Measurements from ENCODE around the gene TRIM6. TPM values are rescaled to one million over a fixed set of nuclear protein-coding genes. Genes with fewer than 3 reads are reported as not detected.
"Not testable (repeated sequence)": the region's sequence is repeated elsewhere in the genome, so short reads cannot be mapped to it uniquely, and the experiment has no call there.

Gene TRIM6
- polyA plus RNA-seq, 2 of the 4 experiments (the other 2 are of a cell fraction) = 22.6 to 52.8 TPM

GRCh38 chr11:5577101-5577500, 19.3 kb upstream of the TRIM6 start:
- no peak overlapping the region for H3K4me3 ChIP-seq
- no peak for DNase-seq (ENCODE audit: low read depth in 1 of 2, low spot score in 1 of 2)
- H3K4me2 ChIP-seq = no peak overlapping the region
- H3K4me1 ChIP-seq = no peaks in the 10 kb centered on the region
- TF ChIP-seq MYC (IDR thresholded peaks at IDR 0.05; ENCODE audit: borderline replicate concordance, low read length) = no peak
- TF ChIP-seq HOXB13 (CRISPR knock-in tag; IDR thresholded peaks at IDR 0.05; ENCODE audit: low read depth) = no peak
- no peak for TF ChIP-seq KDM5A (IDR thresholded peaks at IDR 0.05)
- H3K27ac ChIP-seq = no peak overlapping the region
- ChIA-PET POLR2A (no interaction called here), CTCF (no interaction called here)
- H3K9me3 ChIP-seq = no peaks in the 10 kb centered on the region
- ATAC-seq = no peak
- no peak for FAIRE-seq

- H3K4me2 ChIP-seq = no peak within 1 kb of the TSS
- H3K4me3 ChIP-seq = no peak within 1 kb of the TSS
- TF ChIP-seq MAX (IDR thresholded peaks at IDR 0.05) (no peak), TP53 (CRISPR knock-in tag; IDR thresholded peaks at IDR 0.05) (no peak), PBX3 (IDR thresholded peaks at IDR 0.05) (no peak), HOXB5 (CRISPR knock-in tag; IDR thresholded peaks at IDR 0.05) (no peak), HMGXB4 (CRISPR knock-in tag; IDR thresholded peaks at IDR 0.05; ENCODE audit: borderline replicate concordance) (no peak), JUNB (IDR thresholded peaks at IDR 0.05) (no peak), ZFP36 (IDR thresholded peaks at IDR 0.05; ENCODE audit: borderline replicate concordance, partially characterized antibody) (no peak), RARB (CRISPR knock-in tag; IDR thresholded peaks at IDR 0.05) (no peak), CEBPB (IDR thresholded peaks at IDR 0.05) (no peak), ESRRA (IDR thresholded peaks at IDR 0.05; ENCODE audit: borderline replicate concordance, low read length) (no peak), MAFK (IDR thresholded peaks at IDR 0.05; ENCODE audit: partially characterized antibody) (no peak), USF2 (IDR thresholded peaks at IDR 0.05) (no peak), RCOR1 (IDR thresholded peaks at IDR 0.05; ENCODE audit: low read depth, low read length) (no peak), POLR2A (IDR thresholded peaks at IDR 0.05; ENCODE audit: low read length) (no peak), MAZ (IDR thresholded peaks at IDR 0.05; ENCODE audit: borderline replicate concordance, low read depth, low read length) (no peak), BCL3 (IDR thresholded peaks at IDR 0.05) (no peak), E2F6 (IDR thresholded peaks at IDR 0.05; ENCODE audit: borderline replicate concordance, low read depth) (no peak)
- FAIRE-seq = no peak
- CTCF ChIA-PET = no interaction called here
- ATAC-seq = no peak
- no peak for DNase-seq (ENCODE audit: low read depth in 1 of 2, low spot score in 1 of 2)
- H3K27ac ChIP-seq = no peak within 1 kb of the TSS
- POLR2A ChIA-PET = no interaction called here
- H3K9me3 ChIP-seq = no peaks in the 10 kb centered on the region
- no peaks in the 10 kb centered on the region for H3K4me1 ChIP-seq
- WGBS (ENCODE audit: missing lambda C conversion rate) = 88% methylated on average over 8 of the region's 8 CpGs
Measured at GRCh38 chr11:5580577-5580976, 15.9 kb upstream of the TRIM6 start, which contains the start of gene OR52B6. Gene OR52B6, plus strand, starts transcription at chr11:5580877. Its CDS starts 0 bp downstream, at chr11:5580877.

- ChIA-PET CTCF (no interaction called here), POLR2A (no interaction called here)
- Histone ChIP-seq H3K27ac (no peak overlapping the region), H3K4me1 (no peaks in the 10 kb centered on the region), H3K9me3 (no peaks in the 10 kb centered on the region), H3K4me3 (no peak overlapping the region), H3K4me2 (no peak overlapping the region)
- 93% methylated on average over 4 of the region's 4 CpGs for WGBS (ENCODE audit: missing lambda C conversion rate)
- FAIRE-seq (no peak), ATAC-seq (no peak), DNase-seq (ENCODE audit: low read depth in 1 of 2, low spot score in 1 of 2) (no peak)
- no peak for TF ChIP-seq RCOR1 (IDR thresholded peaks at IDR 0.05; ENCODE audit: low read depth, low read length)
- TF ChIP-seq MYC (IDR thresholded peaks at IDR 0.05; ENCODE audit: borderline replicate concordance, low read length) = no peak
- no peak for TF ChIP-seq JUN (IDR thresholded peaks at IDR 0.05)
- TF ChIP-seq HDAC2 (IDR thresholded peaks at IDR 0.05) = no peak
- TF ChIP-seq RARB (CRISPR knock-in tag; IDR thresholded peaks at IDR 0.05) = no peak
- TF ChIP-seq BHLHE40 (IDR thresholded peaks at IDR 0.05; ENCODE audit: low read depth, low read length) = no peak
Measured at GRCh38 chr11:5581014-5581413, 15.4 kb upstream of the TRIM6 start.

- H3K27ac ChIP-seq; H3K9me3 ChIP-seq; H3K4me2 ChIP-seq; FAIRE-seq; H3K4me3 ChIP-seq; POLR2A ChIA-PET; DNase-seq (ENCODE audit: low read depth in 1 of 2, low spot score in 1 of 2); CTCF ChIA-PET; ATAC-seq; H3K4me1 ChIP-seq: not testable (repeated sequence)
- WGBS (ENCODE audit: missing lambda C conversion rate) = 86% methylated on average over 5 of the region's 5 CpGs
Measured at GRCh38 chr11:5584458-5584857, 12.0 kb upstream of the TRIM6 start.

- H3K4me2 ChIP-seq; H3K9me3 ChIP-seq; H3K4me1 ChIP-seq; FAIRE-seq; DNase-seq (ENCODE audit: low read depth in 1 of 2, low spot score in 1 of 2); H3K4me3 ChIP-seq; POLR2A ChIA-PET; H3K27ac ChIP-seq; CTCF ChIA-PET; ATAC-seq: not testable (repeated sequence)
- WGBS (ENCODE audit: missing lambda C conversion rate) = 94% methylated on average over 16 of the region's 31 CpGs
Measured at GRCh38 chr11:5589906-5590305, 6.5 kb upstream of the TRIM6 start.
